Stimulated activated effector memory CD8-positive, alpha-beta T cell treated with anti-CD3 and anti-CD28 coated beads, Interleukin-12 subunit alpha, Interleukin-12 subunit beta, amount 100 ng/mL, for 72 hours (primary cell): Measurements from ENCODE around the gene ENTPD2.

Experiments
- ATAC-seq: fragments of 150-1000 bp; cut with Tn5 transposase; 2 replicates; pipeline ENCODE4 v1.10.0; 2021
- DNase-seq, 2 donors: peaks; one replicate each; pipeline ENCODE4 v3.0.0; 2021 to 2022; ENCODE audit warnings: low spot score in 2 of 2
- H3K27ac Mint-ChIP-seq: one replicate; pipeline ENCODE4 v1.8.0; 2022; ENCODE audit warnings: mild to moderate bottlenecking, mixed read lengths
- H3K36me3 Mint-ChIP-seq: one replicate; pipeline ENCODE4 v1.8.0; 2022; ENCODE audit warnings: mild to moderate bottlenecking, mixed read lengths
- H3K4me1 Mint-ChIP-seq: one replicate; pipeline ENCODE4 v1.8.0; 2022; ENCODE audit warnings: mixed read lengths
- H3K4me3 Mint-ChIP-seq: one replicate; pipeline ENCODE4 v1.8.0; 2022; ENCODE audit warnings: mild to moderate bottlenecking, mixed read lengths
- H3K9me3 Mint-ChIP-seq: one replicate; pipeline ENCODE4 v1.8.0; 2022; ENCODE audit warnings: mixed read lengths

ENTPD2 gene

GRCh38 chr9:137053944-137054931, at the start of gene ENTPD2:
TSS of gene ENTPD2 (minus strand) at chr9:137054061. CDS start at chr9:137053997, 64 bp downstream.
- Mint-ChIP-seq H3K4me3 (no peak within 1 kb of the TSS), H3K27ac (no peak within 1 kb of the TSS), H3K4me1 (peaks cover 5% of the 10 kb centered on the region), H3K36me3 (no peaks in the 10 kb centered on the region), H3K9me3 (no peaks in the 10 kb centered on the region)
- DNase-seq (no peak), ATAC-seq (peak; percentile 54)

GRCh38 chr9:137103206-137103999, 49.5 kb upstream of the ENTPD2 start:
- Mint-ChIP-seq H3K4me3 (no peak overlapping the region), H3K36me3 (peaks cover 16% of the 10 kb centered on the region), H3K4me1 (no peaks in the 10 kb centered on the region), H3K27ac (no peak overlapping the region), H3K9me3 (no peaks in the 10 kb centered on the region)
- ATAC-seq, result no peak
- DNase-seq, result no peak

- peaks cover 22% of the 10 kb centered on the region for H3K4me1 Mint-ChIP-seq
- DNase-seq (no peak), ATAC-seq (no peak)
- no peaks in the 10 kb centered on the region for H3K9me3 Mint-ChIP-seq
- peaks cover 37% of the 10 kb centered on the region for H3K36me3 Mint-ChIP-seq
- H3K4me3 Mint-ChIP-seq, result no peak overlapping the region
- H3K27ac Mint-ChIP-seq, result no peak overlapping the region
These were observed 45.4 kb upstream of the ENTPD2 start for GRCh38 chr9:137099231-137099630.

GRCh38 chr9:137097761-137098462, 44.1 kb upstream of the ENTPD2 start:
- no peak for ATAC-seq
- H3K4me3 Mint-ChIP-seq, result no peak overlapping the region
- no peak for DNase-seq
- peaks cover 42% of the 10 kb centered on the region for H3K36me3 Mint-ChIP-seq
- peaks cover 22% of the 10 kb centered on the region for H3K4me1 Mint-ChIP-seq
- H3K9me3 Mint-ChIP-seq, result no peaks in the 10 kb centered on the region
- no peak overlapping the region for H3K27ac Mint-ChIP-seq

GRCh38 chr9:137096785-137097546, 43.1 kb upstream of the ENTPD2 start:
- Mint-ChIP-seq H3K27ac (peak overlapping the region; percentile 96), H3K9me3 (no peaks in the 10 kb centered on the region), H3K36me3 (peaks cover 51% of the 10 kb centered on the region), H3K4me3 (peak overlapping the region; percentile 86), H3K4me1 (peaks cover 22% of the 10 kb centered on the region)
- DNase-seq, result no peak
- no peak for ATAC-seq

GRCh38 chr9:137095664-137096517, 42.0 kb upstream of the ENTPD2 start:
- Mint-ChIP-seq H3K27ac (peak overlapping the region; percentile 96), H3K4me3 (peak overlapping the region; percentile 86), H3K9me3 (no peaks in the 10 kb centered on the region), H3K4me1 (peaks cover 22% of the 10 kb centered on the region), H3K36me3 (peaks cover 62% of the 10 kb centered on the region)
- ATAC-seq (peak; percentile 99), DNase-seq (peak; percentile 69 to 90)

- DNase-seq (no peak), ATAC-seq (no peak)
- Mint-ChIP-seq H3K4me3 (no peak overlapping the region), H3K36me3 (peaks cover 77% of the 10 kb centered on the region), H3K27ac (peak overlapping the region; percentile 90), H3K4me1 (peaks cover 41% of the 10 kb centered on the region), H3K9me3 (no peaks in the 10 kb centered on the region)
These were observed 35.5 kb upstream of the ENTPD2 start for GRCh38 chr9:137089232-137089947.

GRCh38 chr9:137088121-137088520, 34.3 kb upstream of the ENTPD2 start:
- DNase-seq (no peak), ATAC-seq (no peak)
- Mint-ChIP-seq H3K9me3 (no peaks in the 10 kb centered on the region), H3K27ac (peak overlapping the region; percentile 76), H3K4me1 (peaks cover 49% of the 10 kb centered on the region), H3K36me3 (peaks cover 83% of the 10 kb centered on the region), H3K4me3 (peak overlapping the region; percentile 92)

- Mint-ChIP-seq H3K4me1 (peaks cover 54% of the 10 kb centered on the region), H3K36me3 (peaks cover 83% of the 10 kb centered on the region), H3K27ac (peak overlapping the region; percentile 76), H3K9me3 (no peaks in the 10 kb centered on the region), H3K4me3 (peak overlapping the region; percentile 92)
- DNase-seq (no peak), ATAC-seq (no peak)
These were observed 33.6 kb upstream of the ENTPD2 start for GRCh38 chr9:137087409-137087925.

GRCh38 chr9:137086531-137087408, 32.9 kb upstream of the ENTPD2 start, which contains the start of gene MAN1B1:
TSS of gene MAN1B1 (plus strand) at chr9:137086985. CDS start at chr9:137087000, 15 bp downstream.
- H3K27ac Mint-ChIP-seq, result peak within 1 kb of the TSS; percentile 98

GRCh38 chr9:137085920-137086530, 32.2 kb upstream of the ENTPD2 start:
- Mint-ChIP-seq H3K4me1 (peaks cover 54% of the 10 kb centered on the region), H3K36me3 (peaks cover 83% of the 10 kb centered on the region), H3K27ac (peak overlapping the region; percentile 98), H3K4me3 (peak overlapping the region; percentile 92), H3K9me3 (no peaks in the 10 kb centered on the region)
- ATAC-seq (peak; percentile 0), DNase-seq (peak; percentile 43 to 79)

More at GRCh38 chr9:137086531-137087408, 32.9 kb upstream of the ENTPD2 start, which contains the start of gene MAN1B1:
- ATAC-seq (peak; percentile 85), DNase-seq (peak; percentile 96 to 99)
- Mint-ChIP-seq H3K9me3 (no peaks in the 10 kb centered on the region), H3K4me3 (peak within 1 kb of the TSS; percentile 92), H3K36me3 (peaks cover 83% of the 10 kb centered on the region), H3K4me1 (peaks cover 54% of the 10 kb centered on the region)

- no peak for DNase-seq
- no peaks in the 10 kb centered on the region for H3K9me3 Mint-ChIP-seq
- no peak for ATAC-seq
- H3K4me1 Mint-ChIP-seq, result peaks cover 50% of the 10 kb centered on the region
- H3K36me3 Mint-ChIP-seq, result peaks cover 85% of the 10 kb centered on the region
- peak overlapping the region; percentile 92 for H3K4me3 Mint-ChIP-seq
- H3K27ac Mint-ChIP-seq, result no peak overlapping the region
These were observed 30.7 kb upstream of the ENTPD2 start for GRCh38 chr9:137084526-137084925.
